Body of pancreas (tissue), 4 donors: ENCODE results near the gene RAD51B. TPM values are rescaled to one million over a fixed set of nuclear protein-coding genes. Genes with fewer than 3 reads are reported as not detected.

Source experiments
- ATAC-seq: fragments of 150-250 bp; one replicate; pipeline ENCODE4 v1.9.1; 2016
- DNase-seq, 4 donors: peaks; one replicate each; pipeline ENCODE4 v3.0.0-alpha.2; 2019
- H3K27ac ChIP-seq, 4 donors: fragments of 200-600 bp; sonication (generic); 1 replicate in 3 of 4; 2 replicates in 1 of 4; pipeline versions ENCODE4 v1.5.1 to v1.6.1; 2016 to 2019; ENCODE audit warnings: mild to moderate bottlenecking in 1 of 4, mixed read lengths in 1 of 4, moderate library complexity in 1 of 4
- H3K27me3 ChIP-seq, 2 donors: fragments of 200-600 bp; sonication (generic); one replicate each; pipeline ENCODE4 v1.6.0; 2016; ENCODE audit warnings: mild to moderate bottlenecking in 1 of 2
- H3K36me3 ChIP-seq, 2 donors: fragments of 200-600 bp; sonication (generic); replicated peaks in 1 of 2; 2 replicates each; pipeline ENCODE4 v1.5.1; 2016; ENCODE audit warnings: low read depth in 2 of 2; ENCODE audit not compliant: insufficient read depth in 1 of 2
- H3K4me1 ChIP-seq: fragments of 200-600 bp; sonication (generic); one replicate; pipeline ENCODE4 v1.6.0; 2016
- H3K4me3 ChIP-seq, 2 donors: fragments of 200-600 bp; sonication (generic); 1 replicate in 1 of 2; 2 replicates in 1 of 2; pipeline ENCODE4 v1.5.1; 2016 to 2019
- H3K9me3 ChIP-seq, 3 donors: fragments of 200-600 bp; sonication (generic); 1 replicate in 2 of 3; 2 replicates in 1 of 3; pipeline ENCODE4 v1.5.1; 2016
- CTCF ChIP-seq, 7 experiments: fragments of 450-650 bp in 4 of 7; fragments of 200-600 bp in 3 of 7; sonication (generic) in 3 of 7; IDR thresholded peaks; one replicate each; pipeline ENCODE4 v1.5.1; 2016 to 2019; ENCODE audit warnings: antibody characterized with exemption in 7 of 7
- POLR2A ChIP-seq, 3 donors: fragments of 450-650 bp; IDR thresholded peaks; one replicate each; pipeline ENCODE4 v1.6.1; 2016; ENCODE audit warnings: antibody characterized with exemption in 3 of 3, mild to moderate bottlenecking in 2 of 3
- WGBS, 2 donors: methylation state at CpG; one replicate each; pipeline ENCODE4 v1.1.5; 2017; 5-methylcytosine and 5-hydroxymethylcytosine counted together
- intact Hi-C: fragments of 100-400 bp; cut with DNase I; formaldehyde crosslinking; loops from one replicate; pipeline ENCODE4 v1.15.1; 2023
- total RNA-seq, 2 donors: library from RNA; depleted of rRNA; stranded (reverse); fragments of >200 nt; gene quantifications; one replicate each; pipeline ENCODE4 v1.1.0, GENCODE V29; 2016

Gene RAD51B
- total RNA-seq, 2 donors from 2014 or later, result 12.2 to 29.6 TPM

GRCh38 chr14:68563251-68564131 is 743.9 kb downstream of the RAD51B start:
- Histone ChIP-seq H3K4me3 (no peak overlapping the region), H3K27ac (peak overlapping the region; percentile 77 to 99 (median 83)), H3K36me3 (no peaks in the 10 kb centered on the region), H3K4me1 (peaks cover 66% of the 10 kb centered on the region), H3K27me3 (no peaks in the 10 kb centered on the region), H3K9me3 (no peaks in the 10 kb centered on the region)
- DNase-seq (peak; percentile 43 to 68 (median 58)), ATAC-seq (peak; percentile 59)
- TF ChIP-seq POLR2A (IDR thresholded peaks at IDR 0.05), result peak in 2 of 3 donors; percentile 10 to 17
- TF ChIP-seq CTCF (IDR thresholded peaks at IDR 0.05), result peak in 1 of 7 experiments; percentile 5
- WGBS, 2 donors, result 41 to 63% methylated on average over 21 of the region's 21 CpGs
- intact Hi-C loops, result no loop called here

GRCh38 chr14:68564191-68564825 is 744.7 kb downstream of the RAD51B start:
- DNase-seq (no peak), ATAC-seq (no peak)
- H3K36me3 ChIP-seq, result no peaks in the 10 kb centered on the region
- intact Hi-C loops, result no loop called here
- H3K27ac ChIP-seq, result peak overlapping the region; percentile 77 to 99 (median 83)
- TF ChIP-seq CTCF (IDR thresholded peaks at IDR 0.05) (no peak), POLR2A (IDR thresholded peaks at IDR 0.05) (no peak)
- peaks cover 74% of the 10 kb centered on the region for H3K4me1 ChIP-seq
- H3K4me3 ChIP-seq, result no peak overlapping the region
- WGBS, 2 donors, result 92 to 93% methylated on average over 18 of the region's 18 CpGs
- H3K9me3 ChIP-seq, result no peaks in the 10 kb centered on the region
- H3K27me3 ChIP-seq, result no peaks in the 10 kb centered on the region

- no peak for TF ChIP-seq POLR2A (IDR thresholded peaks at IDR 0.05)
- no peak for TF ChIP-seq CTCF (IDR thresholded peaks at IDR 0.05)
- no peak for DNase-seq
Observed at GRCh38 chr14:68564826-68565759, 745.5 kb downstream of the RAD51B start.

GRCh38 chr14:68566075-68566474 is 746.5 kb downstream of the RAD51B start:
- Histone ChIP-seq H3K4me1 (peaks cover 92% of the 10 kb centered on the region), H3K27ac (peak overlapping the region; percentile 77 to 99 (median 83)), H3K36me3 (no peaks in the 10 kb centered on the region), H3K9me3 (no peaks in the 10 kb centered on the region), H3K4me3 (no peak overlapping the region), H3K27me3 (no peaks in the 10 kb centered on the region)
- TF ChIP-seq POLR2A (IDR thresholded peaks at IDR 0.05) (peak in 2 of 3 donors; percentile 29 to 30), CTCF (IDR thresholded peaks at IDR 0.05) (no peak)
- DNase-seq (peak in 1 of 4 donors; percentile 47), ATAC-seq (peak; percentile 24)
- intact Hi-C loops, result no loop called here
- WGBS, 2 donors, result 26 to 56% methylated on average over 2 of the region's 2 CpGs

More at GRCh38 chr14:68564826-68565759, 745.5 kb downstream of the RAD51B start:
- intact Hi-C loops, result no loop called here
- no peaks in the 10 kb centered on the region for H3K36me3 ChIP-seq
- H3K27me3 ChIP-seq, result no peaks in the 10 kb centered on the region
- H3K4me3 ChIP-seq, result no peak overlapping the region
- H3K4me1 ChIP-seq, result peaks cover 82% of the 10 kb centered on the region
- H3K27ac ChIP-seq, result peak overlapping the region; percentile 77 to 99 (median 83)
- 79 to 83% methylated on average over 8 of the region's 8 CpGs for WGBS, 2 donors
- ATAC-seq, result no peak
- H3K9me3 ChIP-seq, result no peaks in the 10 kb centered on the region
